Astrocyte (in vitro differentiated cells and primary cell): ENCODE measurements around the gene STK38. TPM values are rescaled to one million over a fixed set of nuclear protein-coding genes. Genes with fewer than 3 reads are reported as not detected.
"Not testable (repeated sequence)": the region's sequence is repeated elsewhere in the genome, so short reads cannot be mapped to it uniquely, and the experiment has no call there.

Experiments used
- DNase-seq: peaks from one replicate; pipeline ENCODE4 v3.0.0-alpha.2; 2010; ENCODE audit warnings: low read depth
- FAIRE-seq: peaks from 2 replicates; lab custom pipeline; 2011; peaks lifted over from hg19 to GRCh38; lab: Jason Lieb, UNC
- H2AFZ ChIP-seq: 2 replicates; pipeline ENCODE4 v1.6.0; 2012; ENCODE audit warnings: low read depth, low read length, inconsistent platforms
- H3K27ac ChIP-seq: 2 replicates; pipeline ENCODE4 v1.5.1; 2011; ENCODE audit warnings: low read depth, low read length, inconsistent platforms
- H3K27me3 ChIP-seq: 2 replicates; pipeline ENCODE4 v1.6.0; 2011; ENCODE audit warnings: low read length, inconsistent platforms; ENCODE audit not compliant: insufficient read depth
- H3K36me3 ChIP-seq: 2 replicates; pipeline ENCODE4 v1.5.1; 2011; ENCODE audit warnings: low read length, inconsistent platforms; ENCODE audit not compliant: insufficient read depth
- H3K4me1 ChIP-seq: 2 replicates; pipeline ENCODE4 v1.5.1; 2011; ENCODE audit warnings: low read length, inconsistent platforms; ENCODE audit not compliant: insufficient read depth
- H3K4me2 ChIP-seq: 2 replicates; pipeline ENCODE4 v1.6.0; 2012; ENCODE audit warnings: low read length, inconsistent platforms
- H3K4me3 ChIP-seq: 2 replicates; pipeline ENCODE4 v1.5.1; 2011; ENCODE audit warnings: low read depth, mild to moderate bottlenecking, low read length, inconsistent platforms; ENCODE audit not compliant: insufficient read depth
- H3K79me2 ChIP-seq: 2 replicates; pipeline ENCODE4 v1.6.0; 2012; ENCODE audit warnings: mild to moderate bottlenecking, low read length, inconsistent platforms; ENCODE audit not compliant: insufficient read depth
- H3K9ac ChIP-seq: 2 replicates; pipeline ENCODE4 v1.6.0; 2012; ENCODE audit warnings: mild to moderate bottlenecking, low read length, inconsistent platforms
- H3K9me3 ChIP-seq: 2 replicates; pipeline ENCODE4 v1.5.1; 2012; ENCODE audit warnings: low read depth, mild to moderate bottlenecking, low read length, inconsistent platforms; ENCODE audit not compliant: insufficient read depth
- H4K20me1 ChIP-seq: 2 replicates; pipeline ENCODE4 v1.6.0; 2012; ENCODE audit warnings: low read length, inconsistent platforms; ENCODE audit not compliant: insufficient read depth
- H3K27ac Mint-ChIP-seq: one replicate; pipeline ENCODE4 v1.8.0; 2021; ENCODE audit warnings: mild to moderate bottlenecking, mixed read lengths; ENCODE audit not compliant: unreplicated experiment
- H3K27me3 Mint-ChIP-seq: one replicate; pipeline ENCODE4 v1.8.0; 2021; ENCODE audit warnings: low read depth, mixed read lengths; ENCODE audit not compliant: unreplicated experiment
- H3K36me3 Mint-ChIP-seq: one replicate; pipeline ENCODE4 v1.8.0; 2021; ENCODE audit warnings: low read depth, mixed read lengths; ENCODE audit not compliant: unreplicated experiment
- H3K4me1 Mint-ChIP-seq: one replicate; pipeline ENCODE4 v1.8.0; 2021; ENCODE audit warnings: low read depth, mixed read lengths; ENCODE audit not compliant: unreplicated experiment
- H3K4me3 Mint-ChIP-seq: one replicate; pipeline ENCODE4 v1.8.0; 2021; ENCODE audit warnings: mild to moderate bottlenecking, moderate library complexity, mixed read lengths; ENCODE audit not compliant: unreplicated experiment
- H3K9me3 Mint-ChIP-seq: one replicate; pipeline ENCODE4 v1.8.0; 2021; ENCODE audit warnings: mild to moderate bottlenecking, mixed read lengths; ENCODE audit not compliant: unreplicated experiment
- CTCF ChIP-seq: IDR thresholded peaks from 2 replicates; pipeline ENCODE4 v1.5.1; 2011; ENCODE audit warnings: low read depth, mild to moderate bottlenecking, inconsistent platforms, low read length, moderate library complexity; ENCODE audit not compliant: insufficient read depth
- EZH2 ChIP-seq: IDR thresholded peaks from 2 replicates; pipeline ENCODE4 v1.6.1; 2012; ENCODE audit warnings: mild to moderate bottlenecking, low read length, inconsistent platforms; ENCODE audit not compliant: insufficient read depth
- total RNA-seq: library from RNA; stranded (reverse); gene quantifications from 2 replicates; pipeline ENCODE4 v1.2.1, GENCODE V29; 2021

Gene STK38
- total RNA-seq, 1 donor from 2014 or later, result 54.1 TPM

DNA sequence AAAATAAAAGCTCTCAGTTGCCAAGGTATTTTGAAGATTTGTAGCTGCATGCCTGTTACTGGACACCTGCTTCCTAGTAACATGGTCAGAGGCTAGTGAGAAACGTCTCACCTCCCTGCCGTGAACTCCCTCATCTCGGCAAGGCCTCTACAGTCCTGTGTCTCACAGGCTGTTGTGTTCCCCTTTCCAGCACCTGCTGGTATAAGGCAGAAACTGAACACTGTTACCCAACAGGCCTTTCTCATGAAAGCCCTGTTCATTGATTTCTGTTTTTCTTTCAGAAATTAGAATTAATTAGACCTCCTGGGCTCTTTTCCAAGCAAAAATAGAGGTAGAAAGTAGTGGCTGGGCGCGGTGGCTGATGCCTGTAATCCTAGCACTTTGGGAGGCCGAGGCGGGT is 29.3 kb upstream of the STK38 start:
- peaks cover 20% of the 10 kb centered on the region for H3K4me1 Mint-ChIP-seq
- no peak overlapping the region for H3K4me3 Mint-ChIP-seq
- Histone ChIP-seq H3K4me1 (peaks cover 21% of the 10 kb centered on the region), H3K36me3 (no peaks in the 10 kb centered on the region), H3K27me3 (no peaks in the 10 kb centered on the region), H3K27ac (peak overlapping the region; percentile 47), H3K9me3 (no peaks in the 10 kb centered on the region), H3K9ac (peak overlapping the region; percentile 15), H3K4me3 (no peak overlapping the region), H3K4me2 (peak overlapping the region; percentile 45), H2AFZ (no peak overlapping the region), H3K79me2 (no peaks in the 10 kb centered on the region), H4K20me1 (no peaks in the 10 kb centered on the region)
- H3K36me3 Mint-ChIP-seq, result no peaks in the 10 kb centered on the region
- H3K9me3 Mint-ChIP-seq, result peaks cover 1% of the 10 kb centered on the region
- H3K27me3 Mint-ChIP-seq, result no peaks in the 10 kb centered on the region
- FAIRE-seq (no peak), DNase-seq (no peak)
- no peak for TF ChIP-seq CTCF
- no peak for TF ChIP-seq EZH2
- peak overlapping the region; percentile 87 for H3K27ac Mint-ChIP-seq

DNA sequence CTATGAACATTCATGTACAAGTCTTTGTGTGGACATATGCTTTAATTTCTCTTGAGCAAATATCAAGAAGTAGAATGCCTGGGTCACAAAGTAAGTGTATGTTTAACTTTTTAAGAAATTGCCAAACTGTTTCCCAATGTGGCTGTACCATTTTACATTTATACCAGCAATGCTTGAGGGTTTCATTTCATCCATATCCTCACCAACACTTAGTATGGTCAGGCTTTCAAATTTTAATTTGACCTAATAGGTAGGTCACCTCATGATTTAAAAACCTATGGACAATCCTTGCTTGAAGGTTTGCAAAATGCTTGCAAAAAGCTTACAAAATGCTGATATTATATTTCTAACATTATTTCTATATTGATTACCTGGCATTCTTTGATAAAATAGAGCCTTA is 27.4 kb upstream of the STK38 start:
- Histone ChIP-seq H3K27me3 (no peaks in the 10 kb centered on the region), H3K9me3 (no peaks in the 10 kb centered on the region), H3K9ac (no peak overlapping the region), H3K4me2 (no peak overlapping the region), H4K20me1 (no peaks in the 10 kb centered on the region), H3K36me3 (no peaks in the 10 kb centered on the region), H3K4me1 (peaks cover 17% of the 10 kb centered on the region), H3K4me3 (no peak overlapping the region), H2AFZ (no peak overlapping the region), H3K27ac (no peak overlapping the region), H3K79me2 (no peaks in the 10 kb centered on the region)
- no peak for FAIRE-seq
- H3K4me1 Mint-ChIP-seq, result peaks cover 19% of the 10 kb centered on the region
- no peaks in the 10 kb centered on the region for H3K36me3 Mint-ChIP-seq
- DNase-seq, result no peak
- TF ChIP-seq EZH2, result no peak
- TF ChIP-seq CTCF, result no peak
- H3K9me3 Mint-ChIP-seq, result peaks cover 1% of the 10 kb centered on the region
- no peak overlapping the region for H3K4me3 Mint-ChIP-seq
- H3K27me3 Mint-ChIP-seq, result no peaks in the 10 kb centered on the region
- H3K27ac Mint-ChIP-seq, result no peak overlapping the region

GRCh38 chr6:36572353-36573311 is 25.4 kb upstream of the STK38 start:
- H3K4me1 ChIP-seq, H3K4me1 Mint-ChIP-seq, H3K4me2 ChIP-seq, H3K27me3 Mint-ChIP-seq, H3K27me3 ChIP-seq, H3K79me2 ChIP-seq, H3K9me3 Mint-ChIP-seq, H3K9me3 ChIP-seq, H4K20me1 ChIP-seq, H3K27ac Mint-ChIP-seq, H3K36me3 ChIP-seq, H3K36me3 Mint-ChIP-seq, H3K27ac ChIP-seq, FAIRE-seq, H3K4me3 ChIP-seq, H3K4me3 Mint-ChIP-seq, H2AFZ ChIP-seq, H3K9ac ChIP-seq: not testable (repeated sequence)
- peak; percentile 70 for DNase-seq
